Lower leg skin (tissue), 3 donors: ENCODE results near the gene LRRC14B.
"Not testable (repeated sequence)": the region's sequence is repeated elsewhere in the genome, so short reads cannot be mapped to it uniquely, and the experiment has no call there.

ENCODE experiments used
- CTCF ChIP-seq, 3 donors: fragments of 450-650 bp; IDR thresholded peaks; one replicate each; pipeline ENCODE4 v1.5.1; 2016; ENCODE audit warnings: antibody characterized with exemption in 3 of 3, mild to moderate bottlenecking in 3 of 3, moderate library complexity in 2 of 3
- POLR2A ChIP-seq, 2 donors: fragments of 450-650 bp; IDR thresholded peaks; one replicate each; pipeline ENCODE4 v1.6.1; 2016 to 2017; ENCODE audit warnings: antibody characterized with exemption in 2 of 2, mild to moderate bottlenecking in 1 of 2, moderate library complexity in 1 of 2

GRCh38 chr5:241045-241669 lies 49.9 kb downstream of the LRRC14B start:
- TF ChIP-seq POLR2A, CTCF (IDR thresholded peaks at IDR 0.05): not testable (repeated sequence)
